NCI-H748 treated with DMSO at 0.1 percent for 48 hours (cell line): Measurements from ENCODE around the gene WASHC4.

Experiments
- DNase-seq: peaks from one replicate; lab custom pipeline; 2025; lab: John Stamatoyannopoulos, UW

Gene WASHC4, protein sequence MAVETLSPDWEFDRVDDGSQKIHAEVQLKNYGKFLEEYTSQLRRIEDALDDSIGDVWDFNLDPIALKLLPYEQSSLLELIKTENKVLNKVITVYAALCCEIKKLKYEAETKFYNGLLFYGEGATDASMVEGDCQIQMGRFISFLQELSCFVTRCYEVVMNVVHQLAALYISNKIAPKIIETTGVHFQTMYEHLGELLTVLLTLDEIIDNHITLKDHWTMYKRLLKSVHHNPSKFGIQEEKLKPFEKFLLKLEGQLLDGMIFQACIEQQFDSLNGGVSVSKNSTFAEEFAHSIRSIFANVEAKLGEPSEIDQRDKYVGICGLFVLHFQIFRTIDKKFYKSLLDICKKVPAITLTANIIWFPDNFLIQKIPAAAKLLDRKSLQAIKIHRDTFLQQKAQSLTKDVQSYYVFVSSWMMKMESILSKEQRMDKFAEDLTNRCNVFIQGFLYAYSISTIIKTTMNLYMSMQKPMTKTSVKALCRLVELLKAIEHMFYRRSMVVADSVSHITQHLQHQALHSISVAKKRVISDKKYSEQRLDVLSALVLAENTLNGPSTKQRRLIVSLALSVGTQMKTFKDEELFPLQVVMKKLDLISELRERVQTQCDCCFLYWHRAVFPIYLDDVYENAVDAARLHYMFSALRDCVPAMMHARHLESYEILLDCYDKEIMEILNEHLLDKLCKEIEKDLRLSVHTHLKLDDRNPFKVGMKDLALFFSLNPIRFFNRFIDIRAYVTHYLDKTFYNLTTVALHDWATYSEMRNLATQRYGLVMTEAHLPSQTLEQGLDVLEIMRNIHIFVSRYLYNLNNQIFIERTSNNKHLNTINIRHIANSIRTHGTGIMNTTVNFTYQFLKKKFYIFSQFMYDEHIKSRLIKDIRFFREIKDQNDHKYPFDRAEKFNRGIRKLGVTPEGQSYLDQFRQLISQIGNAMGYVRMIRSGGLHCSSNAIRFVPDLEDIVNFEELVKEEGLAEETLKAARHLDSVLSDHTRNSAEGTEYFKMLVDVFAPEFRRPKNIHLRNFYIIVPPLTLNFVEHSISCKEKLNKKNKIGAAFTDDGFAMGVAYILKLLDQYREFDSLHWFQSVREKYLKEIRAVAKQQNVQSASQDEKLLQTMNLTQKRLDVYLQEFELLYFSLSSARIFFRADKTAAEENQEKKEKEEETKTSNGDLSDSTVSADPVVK

DNA sequence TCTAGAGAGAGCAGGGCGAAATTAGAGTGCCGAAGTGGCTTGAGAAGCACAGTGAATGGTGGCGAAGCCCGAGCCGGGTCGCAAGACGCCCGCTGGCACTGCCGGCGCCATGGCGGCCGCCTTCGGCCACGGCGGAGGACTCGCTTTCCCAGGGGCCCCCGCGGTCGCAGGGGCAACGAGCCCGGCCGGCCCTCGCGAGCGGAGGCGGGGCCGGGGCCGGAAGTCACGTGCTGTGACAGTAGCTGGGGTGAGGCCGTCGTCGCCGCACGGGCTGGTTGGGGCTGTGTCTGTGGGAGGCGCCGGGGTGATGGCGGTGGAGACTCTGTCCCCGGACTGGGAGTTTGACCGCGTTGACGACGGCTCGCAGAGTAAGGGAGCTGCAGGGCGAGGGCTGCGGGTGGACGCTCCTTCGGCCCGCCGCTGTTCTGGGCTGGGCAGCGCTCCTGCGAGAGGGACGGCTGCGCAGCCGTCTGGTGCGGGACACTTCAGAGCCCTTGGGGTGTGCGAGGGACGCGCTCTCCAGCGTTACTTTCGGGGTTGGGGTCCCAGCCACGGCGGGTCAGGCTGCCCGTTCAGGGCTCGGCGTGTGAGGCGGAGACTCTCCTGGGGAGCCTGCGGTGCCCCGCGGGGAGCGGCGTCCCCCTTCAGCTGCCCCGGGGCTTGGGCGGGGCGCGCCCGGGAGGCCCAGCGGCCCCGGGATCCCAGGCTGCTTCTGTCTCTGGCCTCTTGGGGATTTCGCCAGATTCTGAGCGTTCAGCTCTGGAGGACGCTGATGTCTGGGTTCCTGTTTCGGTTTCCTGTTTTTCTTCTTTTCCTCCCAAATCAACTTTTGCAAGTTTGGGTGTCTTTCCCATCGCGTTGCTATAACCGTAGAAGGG, at the start of gene WASHC4:
WASHC4 (plus strand) TSS at position 238 of the 878 bp plus-strand sequence; CDS start at position 308, 70 bp downstream.
- peak; percentile 79 for DNase-seq

GRCh38 chr12:105060715-105061378, 46.7 kb upstream of the WASHC4 start:
- DNase-seq: no peak

- no peak for DNase-seq
Measured at GRCh38 chr12:105064564-105065178, 42.9 kb upstream of the WASHC4 start.

DNA sequence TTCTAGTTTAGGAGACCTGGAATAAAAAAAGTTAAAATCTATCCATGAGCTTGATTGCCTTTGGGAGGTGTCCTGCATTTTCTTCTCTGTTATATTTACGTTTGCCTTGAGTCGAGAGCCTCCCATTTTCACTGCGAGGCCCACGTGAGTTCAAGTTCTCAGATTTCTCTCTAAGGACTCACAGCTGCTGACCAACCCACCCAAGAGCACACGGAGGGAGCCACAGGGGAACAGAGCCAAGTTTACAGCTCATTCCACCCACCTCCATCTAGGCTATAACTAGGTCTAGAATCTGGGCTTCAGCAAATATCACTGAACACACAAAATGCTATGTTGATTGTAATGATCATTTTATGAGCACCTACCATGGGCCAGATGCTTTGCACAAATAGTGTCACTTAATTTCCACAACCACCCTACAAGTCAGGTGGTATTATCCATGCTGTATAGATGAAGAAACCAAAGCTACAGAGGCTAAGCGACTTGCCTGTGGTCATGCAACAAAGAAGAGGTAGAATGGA, 40.0 kb upstream of the WASHC4 start:
- DNase-seq: no peak

- no peak for DNase-seq
Measured at GRCh38 chr12:105069936-105070702, 37.4 kb upstream of the WASHC4 start.

- no peak for DNase-seq
Measured at GRCh38 chr12:105071981-105072380, 35.5 kb upstream of the WASHC4 start.

DNA sequence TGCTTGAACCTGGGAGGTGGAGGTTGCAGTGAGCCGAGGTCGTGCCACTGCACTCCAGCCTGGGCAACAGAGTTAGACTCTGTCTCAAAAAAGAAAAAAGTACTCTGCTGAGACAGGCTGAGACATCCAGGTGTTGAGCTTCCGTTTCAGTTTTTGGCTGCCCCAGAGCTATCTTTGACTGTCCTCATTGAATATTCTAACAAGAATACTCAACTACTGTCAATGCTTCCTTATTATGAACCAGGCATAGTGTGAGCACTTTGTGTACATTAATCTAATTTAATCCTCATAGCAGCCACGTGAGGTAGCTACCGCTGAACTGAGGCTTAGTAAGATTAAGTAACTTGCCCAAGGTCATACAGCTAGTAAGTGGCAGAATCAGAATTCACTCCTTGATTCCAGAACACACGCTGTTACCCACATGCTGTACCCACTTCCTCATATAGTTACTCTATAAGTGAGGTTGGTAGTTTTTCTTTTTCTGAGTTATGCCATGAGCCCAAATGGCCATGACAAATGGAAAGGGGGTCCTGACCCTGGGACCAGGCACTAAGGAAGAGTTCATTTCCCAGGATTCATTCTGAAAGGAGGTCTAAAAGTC, 34.5 kb upstream of the WASHC4 start:
- DNase-seq: no peak

GRCh38 chr12:105076098-105076497, 31.4 kb upstream of the WASHC4 start:
- DNase-seq: no peak

DNA sequence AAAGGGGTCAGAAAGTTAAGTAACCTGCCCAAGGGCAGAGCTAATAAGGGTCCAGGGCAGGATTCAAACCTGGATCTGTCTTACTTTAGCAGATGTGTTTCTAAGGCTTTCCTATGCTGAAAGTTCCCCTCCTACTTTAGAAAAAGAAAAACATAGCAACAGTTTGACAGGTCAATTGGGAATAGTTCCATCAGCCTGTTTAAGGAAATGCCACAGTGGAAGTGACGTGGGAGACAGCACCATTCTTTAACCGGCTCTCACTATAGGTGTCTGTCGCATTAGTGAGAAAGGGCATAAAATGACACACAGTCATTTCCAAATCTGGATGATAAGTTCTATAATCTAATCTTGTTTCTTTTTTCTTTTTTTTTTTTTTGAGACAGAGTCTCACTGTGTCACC, 30.6 kb upstream of the WASHC4 start:
- no peak for DNase-seq

- DNase-seq: no peak
Measured at GRCh38 chr12:105077435-105077834, 30.1 kb upstream of the WASHC4 start.

- DNase-seq: peak; percentile 27
Measured at GRCh38 chr12:105078712-105079570, 28.6 kb upstream of the WASHC4 start.

- no peak for DNase-seq
Measured at GRCh38 chr12:105083031-105083430, 24.5 kb upstream of the WASHC4 start.

DNA sequence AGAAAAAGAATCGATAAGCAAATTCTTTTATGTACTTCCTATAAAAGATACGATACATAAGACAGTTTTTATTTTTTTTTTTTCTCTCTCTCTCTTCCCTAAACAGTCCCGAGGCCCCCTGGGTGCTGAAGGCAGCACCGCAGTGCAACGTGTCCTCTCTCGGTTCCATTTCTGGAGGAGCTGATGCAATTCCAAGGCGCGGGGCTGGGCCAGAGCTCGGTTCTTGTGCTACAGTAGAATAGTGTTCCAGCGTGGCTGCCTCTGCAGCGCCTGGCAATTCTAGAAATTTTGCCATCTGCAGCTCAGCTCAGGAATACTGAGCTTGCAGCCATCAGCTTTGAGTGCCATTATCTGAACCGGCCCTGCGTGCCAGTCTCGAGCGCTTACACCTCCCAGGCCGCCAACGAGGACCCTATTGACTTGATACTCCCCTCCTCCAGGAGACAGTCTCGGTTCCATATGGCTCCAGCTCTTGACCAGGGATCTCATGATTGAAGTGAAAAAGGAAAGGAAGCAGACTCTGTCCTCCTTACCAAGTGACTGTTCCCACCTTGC, 23.9 kb upstream of the WASHC4 start:
- no peak for DNase-seq

DNA sequence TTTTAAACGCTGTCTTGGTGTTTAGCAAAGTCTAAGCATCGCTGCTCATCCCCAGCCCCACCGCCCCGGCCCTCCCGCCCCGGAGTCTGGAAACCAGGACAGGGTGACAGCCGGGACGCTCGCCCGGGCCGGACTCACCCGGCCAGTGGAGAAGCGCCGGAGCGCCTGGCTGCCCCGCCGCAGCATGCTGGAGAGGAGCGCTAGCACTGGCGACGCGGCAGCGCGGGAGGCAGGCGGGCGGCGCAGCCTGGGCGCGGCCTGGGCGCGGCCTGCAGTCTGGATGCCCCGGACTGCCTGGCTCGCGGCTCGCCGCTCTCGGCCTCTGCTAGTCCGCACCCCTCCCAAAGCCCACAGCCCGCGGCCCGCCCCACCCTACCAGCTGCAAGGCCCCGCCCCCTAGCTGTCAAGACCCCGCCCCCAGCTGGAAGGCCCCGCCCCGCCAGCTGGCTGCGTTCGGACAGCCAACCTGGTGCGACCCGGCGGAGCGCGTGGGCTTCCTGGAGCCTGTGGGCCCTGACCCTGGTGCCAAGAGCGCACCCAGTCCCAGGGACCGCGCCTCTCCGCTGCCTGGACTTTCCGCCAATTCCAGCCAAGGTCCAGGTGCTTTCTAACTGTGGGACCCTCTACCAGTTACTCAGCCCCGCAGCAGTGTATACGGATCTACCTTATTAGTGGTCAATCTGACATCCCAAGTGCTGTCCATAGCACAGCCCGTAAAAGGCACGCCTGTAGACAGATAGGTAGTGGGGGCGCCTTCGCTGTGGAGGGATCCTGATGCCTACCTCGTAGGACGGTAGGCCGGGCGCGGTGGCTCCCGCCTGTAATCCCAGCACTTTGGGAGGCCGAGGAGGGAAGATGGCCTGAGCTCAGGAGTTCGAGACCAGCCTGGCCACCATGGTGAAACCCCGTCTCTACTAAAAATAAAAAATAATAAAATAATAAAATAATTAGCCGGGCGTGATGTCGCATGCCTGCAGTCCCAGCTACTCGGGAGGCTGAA, 23.0 kb upstream of the WASHC4 start, which contains the start of gene ALDH1L2:
ALDH1L2 (minus strand) TSS at position 208 of the 1,000 bp plus-strand sequence; CDS start at position 186, 22 bp downstream.
- DNase-seq: no peak

DNA sequence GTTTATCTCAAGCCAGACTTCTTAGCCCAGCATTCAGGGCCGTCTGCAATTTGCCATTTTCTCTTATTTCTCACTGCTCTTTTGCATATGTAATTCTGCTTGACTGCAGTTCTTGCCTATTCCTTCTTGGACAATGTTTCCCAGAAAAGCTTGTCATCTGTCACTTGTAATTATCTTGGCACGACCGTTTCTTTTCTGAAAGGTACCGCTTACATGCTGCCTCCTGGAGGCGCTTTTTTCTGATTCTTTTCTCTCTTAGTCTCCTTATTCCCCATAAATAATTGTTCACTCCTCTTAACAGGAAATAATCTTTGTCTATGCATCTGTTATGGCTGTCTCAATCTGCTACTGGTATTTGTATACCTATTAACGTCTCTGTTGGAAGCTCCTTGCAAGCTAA, 22.0 kb upstream of the WASHC4 start:
- no peak for DNase-seq

DNA sequence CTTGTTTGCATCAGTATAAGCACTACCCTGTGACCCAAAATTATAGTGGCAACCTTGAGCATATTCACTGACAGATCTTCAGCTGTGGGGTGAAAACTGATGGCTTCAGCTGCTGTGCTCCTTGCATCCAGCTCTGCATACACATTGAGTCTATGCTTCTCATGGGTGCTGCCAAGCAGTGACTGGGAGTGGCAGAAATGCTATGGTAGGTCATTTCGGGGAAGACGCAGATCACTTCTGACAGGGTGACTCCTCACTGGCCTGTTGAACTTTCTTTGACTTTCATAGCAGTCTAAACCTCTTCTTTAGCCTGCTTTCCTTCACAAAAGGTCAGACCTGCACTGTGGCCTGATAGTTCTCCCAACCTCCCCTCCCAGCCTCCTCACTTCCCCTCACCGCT, 17.7 kb upstream of the WASHC4 start:
- no peak for DNase-seq
